TTC549 (cell line): ENCODE data around the gene KLK13.

Experiments
- FAIRE-seq: peaks from 2 replicates; lab custom pipeline; 2012; peaks lifted over from hg19 to GRCh38; lab: Jason Lieb, UNC

KLK13 gene

GRCh38 chr19:51019544-51019925 is 45.4 kb downstream of the KLK13 start, which contains the start of gene KLK10:
Gene KLK10 (minus strand): TSS chr19:51019709. CDS start chr19:51019130, 579 bp downstream.
- no peak for FAIRE-seq

- no peak for FAIRE-seq
Observed at GRCh38 chr19:51018745-51019543, 45.9 kb downstream of the KLK13 start.

- no peak for FAIRE-seq
Observed at GRCh38 chr19:51016798-51017683, 47.9 kb downstream of the KLK13 start.

- FAIRE-seq = no peak
Observed at GRCh38 chr19:51015691-51016267, 49.1 kb downstream of the KLK13 start.

GRCh38 chr19:51014242-51014641 is 50.6 kb downstream of the KLK13 start:
- no peak for FAIRE-seq

- FAIRE-seq = no peak
Observed at GRCh38 chr19:51012661-51013190, 52.2 kb downstream of the KLK13 start.

- FAIRE-seq = no peak
Observed at GRCh38 chr19:51010066-51010795, 54.7 kb downstream of the KLK13 start.

- no peak for FAIRE-seq
Observed at GRCh38 chr19:51009061-51009891, 55.6 kb downstream of the KLK13 start.

GRCh38 chr19:51007488-51007887 is 57.4 kb downstream of the KLK13 start:
- FAIRE-seq = no peak

- FAIRE-seq = no peak
Observed at GRCh38 chr19:51006406-51006805, 58.5 kb downstream of the KLK13 start.
